ENCODE measurements around the gene NANP.
"Not testable (repeated sequence)": the region's sequence is repeated elsewhere in the genome, so short reads cannot be mapped to it uniquely, and the experiment has no call there.

Gene NANP

GRCh38 chr20:25605148-25605547 lies 18.7 kb downstream of the NANP start:
- DNase-seq, result no peak

DNA sequence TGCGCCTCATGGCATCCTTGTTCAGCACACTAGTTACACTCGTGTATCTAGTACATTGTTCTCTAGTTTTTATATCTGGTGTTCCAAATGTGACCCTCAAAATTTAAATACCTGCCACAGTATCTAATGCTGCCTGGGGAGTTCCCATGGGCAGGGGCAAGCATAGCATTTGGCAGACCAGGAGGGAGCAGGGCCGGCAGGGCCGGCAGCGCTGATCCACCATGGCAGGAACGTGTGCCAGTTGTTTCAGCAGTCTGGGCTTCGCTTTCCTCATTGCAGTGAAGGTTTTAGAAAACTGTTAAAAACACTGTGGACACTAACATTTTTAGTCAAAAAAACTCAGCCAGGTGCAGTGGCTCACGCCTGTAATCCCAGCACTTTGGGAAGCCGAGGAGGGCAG lies 19.2 kb downstream of the NANP start:
- DNase-seq, result no peak

GRCh38 chr20:25602914-25603309 lies 20.9 kb downstream of the NANP start:
- DNase-seq, result not testable (repeated sequence)

DNA sequence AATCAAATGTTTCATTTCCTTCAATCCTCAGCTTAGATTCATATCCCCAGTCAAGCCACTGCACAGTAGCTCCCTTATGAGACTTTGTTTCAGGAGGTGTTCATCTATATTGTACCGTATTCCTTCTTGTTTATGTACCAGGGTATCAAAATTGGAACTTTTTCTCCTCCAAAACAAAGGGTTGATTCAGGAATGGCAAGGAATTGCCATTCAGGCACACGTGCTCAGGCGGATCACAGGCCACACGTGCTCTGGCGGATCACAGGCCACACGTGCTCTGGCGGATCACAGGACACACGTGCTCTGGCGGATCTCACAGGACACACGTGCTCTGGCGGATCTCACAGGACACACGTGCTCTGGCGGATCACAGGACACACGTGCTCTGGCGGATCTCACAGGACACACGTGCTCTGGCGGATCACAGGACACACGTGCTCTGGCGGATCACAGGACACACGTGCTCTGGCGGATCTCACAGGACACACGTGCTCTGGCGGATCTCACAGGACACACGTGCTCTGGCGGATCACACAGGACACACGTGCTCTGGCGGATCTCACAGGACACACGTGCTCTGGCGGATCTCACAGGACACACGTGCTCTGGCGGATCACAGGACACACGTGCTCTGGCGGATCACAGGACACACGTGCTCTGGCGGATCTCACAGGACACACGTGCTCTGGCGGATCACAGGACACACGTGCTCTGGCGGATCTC lies 21.5 kb downstream of the NANP start:
- DNase-seq, result not testable (repeated sequence)

DNA sequence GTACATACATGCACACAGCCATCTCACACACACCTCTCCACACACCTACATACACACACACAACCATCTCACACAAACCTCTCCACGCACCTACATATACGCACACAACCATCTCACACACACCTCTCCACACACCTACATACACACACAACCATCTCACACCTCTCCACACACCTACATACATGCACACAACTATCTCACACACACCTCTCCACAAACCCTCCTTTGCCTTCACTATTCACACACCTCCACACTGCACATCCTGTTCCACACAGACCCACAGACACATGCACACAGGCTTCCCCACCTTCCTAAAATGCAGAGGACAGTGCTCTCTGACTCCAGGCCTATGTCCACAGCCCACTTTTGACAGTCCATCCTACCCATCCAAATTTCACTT lies 22.2 kb downstream of the NANP start:
- DNase-seq, result no peak

GRCh38 chr20:25600632-25601031 lies 23.2 kb downstream of the NANP start:
- DNase-seq, result no peak

- DNase-seq, result peak; percentile 1
Observed at GRCh38 chr20:25592135-25592852, 31.5 kb downstream of the NANP start.

- DNase-seq, result not testable (repeated sequence)
Observed at GRCh38 chr20:25590778-25591177, 33.0 kb downstream of the NANP start.

DNA sequence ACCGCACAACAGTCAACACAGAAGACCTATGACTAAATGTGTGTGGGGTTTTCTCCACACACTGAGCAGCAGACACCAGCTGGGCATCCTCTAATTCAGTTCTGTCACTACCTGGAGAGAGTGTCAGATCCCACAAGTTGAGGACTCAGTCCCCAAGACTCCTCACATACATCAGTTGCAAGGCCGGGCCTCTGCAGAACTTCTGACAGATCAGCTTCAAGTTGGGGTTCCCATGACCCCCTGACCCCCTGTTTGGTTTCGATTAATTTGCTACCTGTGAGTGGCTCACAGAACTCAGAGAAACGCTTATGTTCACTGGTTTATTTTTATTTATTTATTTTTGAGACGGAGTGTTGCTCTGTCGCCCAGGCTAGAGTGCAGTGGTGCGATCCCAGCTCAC lies 35.3 kb downstream of the NANP start:
- no peak for DNase-seq

- DNase-seq, result no peak
Observed at GRCh38 chr20:25587536-25587935, 36.3 kb downstream of the NANP start.

- DNase-seq, result no peak
Observed at GRCh38 chr20:25586877-25587276, 36.9 kb downstream of the NANP start.

- no peak for DNase-seq
Observed at GRCh38 chr20:25584905-25585704, 38.7 kb downstream of the NANP start, which contains the start of gene NINL. TSS of gene NINL (minus strand) at chr20:25585531. CDS start at chr20:25526587, 58,944 bp downstream.

- DNase-seq, result not testable (repeated sequence)
Observed at GRCh38 chr20:25583607-25584006, 40.2 kb downstream of the NANP start.

- DNase-seq, result no peak
Observed at GRCh38 chr20:25580711-25581110, 43.1 kb downstream of the NANP start.

- no peak for DNase-seq
Observed at GRCh38 chr20:25579081-25579770, 44.6 kb downstream of the NANP start.

DNA sequence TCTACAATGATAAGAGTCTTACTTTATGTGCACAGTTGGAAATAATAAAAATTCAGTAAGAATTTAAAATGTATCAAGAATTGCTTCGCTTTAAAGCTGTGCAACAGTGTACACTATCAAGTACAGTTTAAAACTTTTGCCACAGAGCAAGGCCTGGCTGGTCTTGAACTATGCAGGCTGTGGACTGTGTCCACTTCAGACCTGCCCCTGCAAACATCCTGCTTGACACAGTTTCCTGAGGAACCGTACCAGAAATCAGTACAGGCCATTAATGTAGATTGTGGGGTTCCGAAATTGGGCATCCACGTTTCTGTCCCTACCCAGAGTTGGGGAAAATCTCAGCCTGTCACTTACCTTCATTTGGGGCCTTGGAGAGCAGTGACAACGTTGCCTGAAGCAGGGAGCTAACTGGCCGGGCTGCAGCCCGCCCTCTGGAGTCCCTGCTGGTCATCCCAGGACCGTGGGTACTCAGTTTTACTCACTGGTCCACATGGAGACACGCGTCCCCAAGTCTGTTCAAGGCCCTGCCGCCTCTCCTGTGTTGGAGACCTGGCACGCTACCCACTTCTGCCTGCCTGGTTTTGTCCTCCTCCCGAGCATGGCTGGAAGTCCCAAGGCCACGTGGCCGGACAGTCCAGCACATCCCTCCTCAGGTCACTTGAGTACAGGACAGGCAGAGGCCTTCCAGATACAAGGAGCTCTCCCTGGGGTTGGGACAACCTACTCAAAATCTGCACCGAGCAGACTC lies 46.9 kb downstream of the NANP start:
- no peak for DNase-seq

- DNase-seq, result peak; percentile 17
Observed at GRCh38 chr20:25574411-25574810, 49.4 kb downstream of the NANP start.

DNA sequence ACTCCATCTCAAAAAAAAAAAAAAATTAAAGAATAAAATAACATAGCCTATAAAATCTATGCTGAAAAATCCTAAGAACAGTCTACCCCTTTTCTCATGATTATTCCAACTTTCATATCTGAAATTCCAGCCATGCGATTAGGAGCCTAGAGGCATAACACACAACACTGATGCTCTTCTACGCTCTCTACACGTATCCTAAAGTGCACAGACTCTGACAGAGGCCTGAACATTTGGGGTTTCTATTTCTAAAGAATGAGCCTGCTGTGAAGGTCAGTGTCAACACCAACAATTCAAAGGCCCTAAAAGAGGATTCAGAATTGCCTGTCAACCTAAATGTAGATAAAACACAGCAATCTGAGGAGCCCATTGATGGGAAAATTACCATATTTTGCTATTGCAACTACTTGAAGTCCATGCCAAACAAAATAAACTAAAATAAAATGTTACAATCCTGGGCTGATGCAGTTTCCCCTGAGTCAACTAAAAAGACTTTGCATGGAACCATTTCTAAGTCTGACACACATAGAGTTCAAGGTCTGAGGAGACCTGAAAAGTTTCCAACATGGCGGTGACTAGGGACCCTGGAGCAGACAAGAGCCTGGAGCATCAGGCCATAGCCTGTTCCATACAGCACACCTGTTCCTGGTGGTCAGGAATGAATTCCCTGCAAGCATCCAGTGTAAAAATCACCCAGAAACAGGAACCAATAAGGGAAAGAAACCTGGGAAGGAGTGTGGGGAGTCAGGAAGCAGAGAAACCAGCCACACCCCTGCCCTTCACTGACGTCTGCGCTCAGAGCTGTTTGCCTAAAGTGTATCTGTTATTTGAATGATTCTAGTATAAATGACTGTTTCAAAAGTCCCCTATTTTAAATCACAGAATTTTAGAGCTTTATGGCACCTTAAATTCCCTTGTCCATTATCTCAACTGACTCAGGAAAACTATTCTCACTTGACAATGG lies 50.2 kb downstream of the NANP start:
- no peak for DNase-seq

- DNase-seq, result no peak
Observed at GRCh38 chr20:25571817-25572216, 52.0 kb downstream of the NANP start.

DNA sequence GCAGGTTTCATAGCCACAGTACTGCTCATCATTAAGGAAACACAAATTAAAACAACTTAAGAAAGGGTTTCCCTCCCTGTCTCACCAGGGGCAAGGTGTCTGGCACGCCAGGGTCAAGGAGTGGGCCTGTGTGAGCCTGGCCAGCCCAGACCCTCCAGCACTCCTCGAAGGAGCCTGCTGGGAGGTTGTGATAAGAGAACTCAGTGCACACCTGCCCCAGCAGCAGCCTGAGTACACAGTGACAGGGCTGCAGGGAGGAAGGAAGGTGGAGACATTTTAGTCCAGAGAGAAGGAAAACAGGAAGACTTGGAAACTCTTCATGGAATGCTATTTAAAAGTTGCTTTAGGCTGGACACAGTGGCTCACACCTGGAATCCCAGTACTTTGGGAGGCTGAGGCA lies 52.6 kb downstream of the NANP start:
- no peak for DNase-seq

DNA sequence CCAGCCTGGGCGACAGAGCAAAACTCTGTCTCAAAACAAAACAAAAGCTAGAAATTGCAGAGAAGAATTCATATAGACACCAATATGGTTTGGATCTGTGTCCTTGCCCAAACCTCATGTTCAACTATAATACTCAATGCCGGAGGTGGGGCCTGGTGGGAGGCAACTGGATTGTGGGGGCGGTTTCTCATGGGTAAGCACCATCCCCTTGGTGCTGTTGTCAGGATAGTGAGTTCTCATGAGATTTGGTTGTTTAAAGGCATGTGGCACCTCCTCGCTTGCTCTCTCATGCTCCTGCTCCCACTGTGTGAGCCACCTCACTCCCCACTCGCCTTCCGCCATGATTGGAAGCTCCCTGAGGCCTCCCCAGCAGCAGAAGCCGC lies 53.7 kb downstream of the NANP start:
- DNase-seq, result no peak

All from OCI-M1 (cell line).